WERI-Rb-1 (cell line): ENCODE results near the gene MOSPD3.

ENCODE experiments used
- DNase-seq: peaks from one replicate; pipeline ENCODE4 v3.0.0-alpha.2; 2020
- H3K27ac ChIP-seq: fragments of 250-450 bp; sonication (Bioruptor Pico); 2 replicates; pipeline ENCODE4 v1.5.1; 2020; ENCODE audit warnings: mild to moderate bottlenecking, moderate library complexity
- H3K27me3 ChIP-seq: fragments of 250-450 bp; sonication (Bioruptor Pico); 2 replicates; pipeline ENCODE4 v1.5.1; 2021; ENCODE audit warnings: mild to moderate bottlenecking, low read depth, moderate library complexity; ENCODE audit not compliant: insufficient read depth, severe bottlenecking
- H3K36me3 ChIP-seq: fragments of 250-450 bp; sonication (Bioruptor Pico); 2 replicates; pipeline ENCODE4 v1.5.1; 2020; ENCODE audit warnings: mild to moderate bottlenecking, moderate library complexity
- H3K4me3 ChIP-seq: 2 replicates; pipeline ENCODE4 v1.5.1; 2011; ENCODE audit warnings: low read depth, mild to moderate bottlenecking, control low read depth, low read length
- H3K9me3 ChIP-seq: fragments of 250-450 bp; sonication (Bioruptor Pico); 2 replicates; pipeline ENCODE4 v1.5.1; 2021; ENCODE audit warnings: mild to moderate bottlenecking, moderate library complexity; ENCODE audit not compliant: severe bottlenecking
- TF ChIP-seq, protein P1 (sequence below): IDR thresholded peaks from 2 replicates; pipeline ENCODE4 v1.5.1; 2011; ENCODE audit warnings: low read depth, mild to moderate bottlenecking, control low read depth, inconsistent platforms, low read length

MOSPD3 gene

DNA sequence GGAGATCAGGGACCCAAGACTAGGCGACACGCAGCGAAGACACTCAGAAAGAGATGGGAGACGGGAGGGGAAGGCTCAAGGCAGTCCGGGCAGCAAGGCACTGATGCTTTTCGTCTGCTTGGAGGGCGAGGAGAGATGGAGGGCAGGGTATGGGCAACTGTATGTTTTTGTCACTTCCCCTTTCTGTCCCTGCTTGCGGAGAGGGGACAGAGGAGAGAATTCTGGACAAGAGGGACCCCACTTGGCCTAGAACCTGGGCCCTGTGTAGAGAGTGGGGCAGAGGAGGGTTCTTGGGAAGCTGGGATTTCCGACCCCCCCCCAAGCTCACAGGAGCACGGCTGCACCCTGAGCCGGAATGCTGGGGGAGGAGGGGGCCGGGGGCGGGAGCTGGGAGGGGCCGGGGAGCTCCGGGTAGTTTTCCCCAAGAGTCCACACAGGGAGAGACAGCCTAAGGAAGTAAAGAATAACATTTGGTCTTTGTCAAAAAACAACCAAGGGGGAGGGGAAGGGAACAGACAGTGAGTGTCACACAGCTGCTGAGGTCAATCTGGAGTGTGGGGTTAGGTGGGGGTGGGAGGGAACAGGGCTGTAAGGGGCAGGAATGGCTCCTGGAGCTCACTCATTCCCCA lies 28.2 kb upstream of the MOSPD3 start:
- DNase-seq, result no peak
- peak overlapping the region; percentile 99 for H3K27ac ChIP-seq
- peak overlapping the region; percentile 95 for H3K4me3 ChIP-seq
- TF ChIP-seq, protein P1, sequence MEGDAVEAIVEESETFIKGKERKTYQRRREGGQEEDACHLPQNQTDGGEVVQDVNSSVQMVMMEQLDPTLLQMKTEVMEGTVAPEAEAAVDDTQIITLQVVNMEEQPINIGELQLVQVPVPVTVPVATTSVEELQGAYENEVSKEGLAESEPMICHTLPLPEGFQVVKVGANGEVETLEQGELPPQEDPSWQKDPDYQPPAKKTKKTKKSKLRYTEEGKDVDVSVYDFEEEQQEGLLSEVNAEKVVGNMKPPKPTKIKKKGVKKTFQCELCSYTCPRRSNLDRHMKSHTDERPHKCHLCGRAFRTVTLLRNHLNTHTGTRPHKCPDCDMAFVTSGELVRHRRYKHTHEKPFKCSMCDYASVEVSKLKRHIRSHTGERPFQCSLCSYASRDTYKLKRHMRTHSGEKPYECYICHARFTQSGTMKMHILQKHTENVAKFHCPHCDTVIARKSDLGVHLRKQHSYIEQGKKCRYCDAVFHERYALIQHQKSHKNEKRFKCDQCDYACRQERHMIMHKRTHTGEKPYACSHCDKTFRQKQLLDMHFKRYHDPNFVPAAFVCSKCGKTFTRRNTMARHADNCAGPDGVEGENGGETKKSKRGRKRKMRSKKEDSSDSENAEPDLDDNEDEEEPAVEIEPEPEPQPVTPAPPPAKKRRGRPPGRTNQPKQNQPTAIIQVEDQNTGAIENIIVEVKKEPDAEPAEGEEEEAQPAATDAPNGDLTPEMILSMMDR, result no peak
- H3K9me3 ChIP-seq, result no peaks in the 10 kb centered on the region
- H3K27me3 ChIP-seq, result no peaks in the 10 kb centered on the region
- H3K36me3 ChIP-seq, result peaks cover 36% of the 10 kb centered on the region

DNA sequence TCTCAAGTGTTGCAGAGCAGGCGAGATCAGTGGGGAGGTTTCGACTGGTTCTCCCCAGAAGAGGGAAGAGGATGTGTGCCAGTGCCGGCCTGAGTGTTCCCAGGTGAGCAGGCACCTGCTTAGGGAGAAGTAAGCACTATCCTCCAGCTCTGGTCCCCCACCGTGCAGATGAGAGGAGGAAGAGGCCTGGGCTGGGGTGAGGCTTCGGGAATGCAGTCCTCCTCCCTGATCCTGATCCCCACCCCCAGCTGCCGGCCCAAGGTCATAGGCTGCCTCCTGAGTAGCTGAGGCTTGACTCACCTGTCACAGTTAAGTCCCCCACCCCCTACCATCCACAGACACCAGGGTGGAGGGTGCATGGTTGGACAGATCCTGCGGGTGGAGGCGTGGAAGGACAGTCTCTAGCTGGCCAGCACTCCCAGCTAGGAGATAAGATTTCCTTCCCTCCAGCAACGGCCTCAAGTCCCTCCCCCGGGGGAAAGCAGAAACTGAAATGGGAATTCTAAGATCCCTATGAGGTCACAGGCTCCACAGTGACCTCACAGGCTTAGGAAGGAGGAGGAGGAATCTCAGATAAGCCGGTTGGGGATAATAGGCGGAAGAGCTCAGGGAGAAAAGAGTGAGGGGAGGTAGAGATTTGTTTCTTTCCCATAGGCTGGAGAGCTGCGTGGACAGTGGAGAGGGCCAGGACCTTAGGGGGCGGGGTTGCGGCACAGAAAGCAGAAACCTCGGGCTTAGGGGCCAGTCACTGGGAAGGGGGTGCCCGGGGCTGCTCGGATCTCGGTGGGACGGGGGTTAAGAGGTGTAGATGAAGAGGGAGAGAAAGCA lies 27.4 kb upstream of the MOSPD3 start:
- Histone ChIP-seq H3K36me3 (peaks cover 32% of the 10 kb centered on the region), H3K27ac (peak overlapping the region; percentile 99), H3K27me3 (no peaks in the 10 kb centered on the region), H3K4me3 (peak overlapping the region; percentile 95), H3K9me3 (no peaks in the 10 kb centered on the region)
- TF ChIP-seq, protein P1, result no peak
- peak; percentile 77 for DNase-seq

DNA sequence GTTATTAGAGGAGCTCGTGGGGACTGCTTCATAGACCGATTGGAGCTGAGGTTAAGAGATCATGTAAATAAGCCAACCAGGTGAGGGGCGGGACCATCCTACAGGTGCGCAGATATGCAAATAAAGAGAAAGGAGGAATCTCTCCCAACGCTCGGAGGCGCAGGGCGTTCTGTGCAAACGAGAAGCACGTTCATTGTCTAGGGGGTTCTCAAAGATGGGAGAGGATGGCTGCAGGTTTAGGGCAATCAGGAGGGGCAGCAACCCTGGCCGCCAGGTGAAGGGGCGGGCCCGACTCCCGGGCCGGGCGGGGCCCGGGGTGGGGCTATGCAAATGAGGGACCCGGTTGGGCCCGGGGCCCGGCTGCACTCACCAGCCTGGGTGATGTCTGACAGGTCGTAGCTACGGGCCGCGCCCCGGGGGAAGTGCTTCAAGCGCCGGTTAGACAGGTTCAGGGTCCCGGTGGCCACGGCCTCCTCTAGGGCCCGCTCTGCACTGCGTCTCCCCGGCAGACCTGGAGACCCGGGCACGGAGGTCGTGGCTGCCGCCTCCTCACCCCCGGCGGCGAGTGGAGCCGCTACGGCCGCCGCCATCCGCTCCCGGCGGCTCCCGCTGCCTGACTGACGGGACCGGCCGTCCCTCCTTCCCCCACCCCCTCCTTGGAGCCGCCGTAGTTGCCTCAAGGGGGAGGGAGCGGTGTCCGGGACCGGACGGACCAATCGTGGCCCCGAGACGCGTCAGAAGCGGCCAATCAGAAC lies 26.7 kb upstream of the MOSPD3 start, which contains the start of gene LRCH4:
TSS of gene LRCH4 (minus strand) at position 619 of the 755 bp plus-strand sequence. CDS start at position 590, 29 bp downstream.
- Histone ChIP-seq H3K27ac (peak within 1 kb of the TSS; percentile 99), H3K9me3 (no peaks in the 10 kb centered on the region), H3K27me3 (no peaks in the 10 kb centered on the region), H3K36me3 (peaks cover 24% of the 10 kb centered on the region), H3K4me3 (peak within 1 kb of the TSS; percentile 95)
- TF ChIP-seq, protein P1, result no peak
- peak; percentile 51 for DNase-seq

DNA sequence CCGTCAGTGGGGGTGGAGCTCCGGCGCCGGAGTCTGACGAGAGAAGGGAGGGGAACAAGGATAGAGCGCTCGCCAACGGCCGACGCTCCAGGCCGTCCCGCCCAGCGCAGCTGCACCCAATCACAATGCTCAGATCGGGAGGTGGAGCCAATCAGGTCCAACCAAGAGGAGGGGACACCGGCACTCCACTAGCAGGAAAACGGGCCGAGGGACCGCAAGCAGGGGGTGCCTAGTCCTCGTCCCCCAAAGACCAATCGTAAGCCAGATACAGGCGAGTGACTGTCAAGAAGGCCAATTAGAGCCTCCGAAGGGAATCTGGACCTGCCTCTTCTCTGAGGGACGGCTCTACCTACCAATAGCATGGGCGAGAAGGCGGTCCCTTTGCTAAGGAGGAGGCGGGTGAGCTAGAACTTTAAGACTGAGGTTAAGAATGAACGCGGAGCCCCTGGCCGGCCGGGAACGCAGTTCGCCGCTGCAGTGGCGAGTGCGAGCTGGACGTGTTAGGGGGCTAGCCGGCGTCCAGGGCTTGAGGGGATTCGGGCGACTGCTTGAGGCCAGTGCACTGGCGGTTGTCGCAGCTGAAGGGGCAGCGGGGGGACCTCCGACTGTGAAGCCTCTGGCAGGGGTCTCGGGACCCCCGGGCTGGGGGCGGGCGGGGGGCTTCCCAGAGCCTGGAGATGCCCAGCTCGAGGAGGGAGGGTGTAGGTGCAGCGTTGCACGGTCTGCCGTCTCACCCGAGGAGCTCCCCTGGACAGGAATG lies 25.9 kb upstream of the MOSPD3 start, which contains the start of gene FBXO24:
TSS of gene FBXO24 (plus strand) at position 63 of the 760 bp plus-strand sequence. CDS start at position 361, 298 bp downstream.
- Histone ChIP-seq H3K36me3 (peaks cover 17% of the 10 kb centered on the region), H3K9me3 (no peaks in the 10 kb centered on the region), H3K4me3 (peak within 1 kb of the TSS; percentile 95), H3K27ac (peak within 1 kb of the TSS; percentile 99), H3K27me3 (no peaks in the 10 kb centered on the region)
- TF ChIP-seq, protein P1, result no peak
- peak; percentile 99 for DNase-seq

DNA sequence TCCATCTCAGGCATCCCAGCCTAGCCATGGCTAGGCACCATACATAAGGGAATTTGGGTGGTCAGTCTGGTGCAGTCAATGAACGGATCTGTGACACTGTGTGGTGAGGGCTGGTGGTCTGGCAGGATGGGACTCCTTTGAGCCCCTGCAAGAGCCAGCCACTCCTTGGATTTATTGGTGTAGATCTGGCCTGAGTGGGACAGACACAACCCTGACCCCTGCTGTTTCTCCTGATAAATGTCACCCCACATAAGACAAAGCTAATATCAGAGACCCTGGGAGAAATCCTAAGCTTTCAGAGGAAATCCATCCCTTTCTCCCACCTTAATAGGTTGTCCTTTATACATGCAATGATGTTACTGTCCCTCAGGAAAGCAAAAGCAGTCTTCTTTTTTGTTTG lies 23.9 kb upstream of the MOSPD3 start:
- TF ChIP-seq, protein P1, result peak; percentile 51
- no peak overlapping the region for H3K27ac ChIP-seq
- H3K9me3 ChIP-seq, result no peaks in the 10 kb centered on the region
- no peak for DNase-seq
- H3K27me3 ChIP-seq, result no peaks in the 10 kb centered on the region
- H3K36me3 ChIP-seq, result peaks cover 9% of the 10 kb centered on the region
- H3K4me3 ChIP-seq, result no peak overlapping the region
